Measurements from ENCODE around the gene CTU2.

CTU2 gene

GRCh38 chr16:88752386-88753002, 46.2 kb downstream of the CTU2 start:
- FAIRE-seq (no peak), DNase-seq (ENCODE audit: insufficient read length, low spot score) (no peak)
- TF ChIP-seq POLR2A (IDR thresholded peaks at IDR 0.05; ENCODE audit: low read depth, low read length) = no peak

GRCh38 chr16:88753191-88753590, 46.9 kb downstream of the CTU2 start:
- FAIRE-seq = no peak
- DNase-seq (ENCODE audit: insufficient read length, low spot score) = no peak
- no peak for TF ChIP-seq POLR2A (IDR thresholded peaks at IDR 0.05; ENCODE audit: low read depth, low read length)

- FAIRE-seq = no peak
- DNase-seq (ENCODE audit: insufficient read length, low spot score) = no peak
- TF ChIP-seq POLR2A (IDR thresholded peaks at IDR 0.05; ENCODE audit: low read depth, low read length) = no peak
Measured at GRCh38 chr16:88753602-88754001, 47.3 kb downstream of the CTU2 start.

- FAIRE-seq (no peak), DNase-seq (ENCODE audit: insufficient read length, low spot score) (no peak)
- no peak for TF ChIP-seq POLR2A (IDR thresholded peaks at IDR 0.05; ENCODE audit: low read depth, low read length)
Measured at GRCh38 chr16:88754109-88754911, 48.0 kb downstream of the CTU2 start.

GRCh38 chr16:88754912-88755744, 48.8 kb downstream of the CTU2 start:
- DNase-seq (ENCODE audit: insufficient read length, low spot score) = peak; percentile 64
- no peak for TF ChIP-seq POLR2A (IDR thresholded peaks at IDR 0.05; ENCODE audit: low read depth, low read length)
- no peak for FAIRE-seq

GRCh38 chr16:88755745-88756443, 49.6 kb downstream of the CTU2 start:
- no peak for DNase-seq (ENCODE audit: insufficient read length, low spot score)
- TF ChIP-seq POLR2A (IDR thresholded peaks at IDR 0.05; ENCODE audit: low read depth, low read length) = no peak
- no peak for FAIRE-seq

GRCh38 chr16:88758227-88758943, 52.1 kb downstream of the CTU2 start:
- no peak for FAIRE-seq
- TF ChIP-seq POLR2A (IDR thresholded peaks at IDR 0.05; ENCODE audit: low read depth, low read length) = no peak
- DNase-seq (ENCODE audit: insufficient read length, low spot score) = peak; percentile 54

- no peak for DNase-seq (ENCODE audit: insufficient read length, low spot score)
- no peak for FAIRE-seq
- TF ChIP-seq POLR2A (IDR thresholded peaks at IDR 0.05; ENCODE audit: low read depth, low read length) = no peak
Measured at GRCh38 chr16:88758944-88759244, 52.6 kb downstream of the CTU2 start.

GRCh38 chr16:88759245-88759975, 53.1 kb downstream of the CTU2 start:
- no peak for FAIRE-seq
- TF ChIP-seq POLR2A (IDR thresholded peaks at IDR 0.05; ENCODE audit: low read depth, low read length) = no peak

GRCh38 chr16:88759976-88760350, 53.7 kb downstream of the CTU2 start:
- no peak for TF ChIP-seq POLR2A (IDR thresholded peaks at IDR 0.05; ENCODE audit: low read depth, low read length)
- no peak for FAIRE-seq

More at GRCh38 chr16:88759245-88759975, 53.1 kb downstream of the CTU2 start:
- no peak for DNase-seq (ENCODE audit: insufficient read length, low spot score)

GRCh38 chr16:88760424-88761142, 54.3 kb downstream of the CTU2 start:
- DNase-seq (ENCODE audit: insufficient read length, low spot score) = no peak
- no peak for FAIRE-seq
- no peak for TF ChIP-seq POLR2A (IDR thresholded peaks at IDR 0.05; ENCODE audit: low read depth, low read length)

More at GRCh38 chr16:88759976-88760350, 53.7 kb downstream of the CTU2 start:
- no peak for DNase-seq (ENCODE audit: insufficient read length, low spot score)

GRCh38 chr16:88761143-88761534, 54.8 kb downstream of the CTU2 start:
- DNase-seq (ENCODE audit: insufficient read length, low spot score) (no peak), FAIRE-seq (no peak)
- TF ChIP-seq POLR2A (IDR thresholded peaks at IDR 0.05; ENCODE audit: low read depth, low read length) = no peak
